Measurements from ENCODE around the gene ZFHX3.

ZFHX3 gene

DNA sequence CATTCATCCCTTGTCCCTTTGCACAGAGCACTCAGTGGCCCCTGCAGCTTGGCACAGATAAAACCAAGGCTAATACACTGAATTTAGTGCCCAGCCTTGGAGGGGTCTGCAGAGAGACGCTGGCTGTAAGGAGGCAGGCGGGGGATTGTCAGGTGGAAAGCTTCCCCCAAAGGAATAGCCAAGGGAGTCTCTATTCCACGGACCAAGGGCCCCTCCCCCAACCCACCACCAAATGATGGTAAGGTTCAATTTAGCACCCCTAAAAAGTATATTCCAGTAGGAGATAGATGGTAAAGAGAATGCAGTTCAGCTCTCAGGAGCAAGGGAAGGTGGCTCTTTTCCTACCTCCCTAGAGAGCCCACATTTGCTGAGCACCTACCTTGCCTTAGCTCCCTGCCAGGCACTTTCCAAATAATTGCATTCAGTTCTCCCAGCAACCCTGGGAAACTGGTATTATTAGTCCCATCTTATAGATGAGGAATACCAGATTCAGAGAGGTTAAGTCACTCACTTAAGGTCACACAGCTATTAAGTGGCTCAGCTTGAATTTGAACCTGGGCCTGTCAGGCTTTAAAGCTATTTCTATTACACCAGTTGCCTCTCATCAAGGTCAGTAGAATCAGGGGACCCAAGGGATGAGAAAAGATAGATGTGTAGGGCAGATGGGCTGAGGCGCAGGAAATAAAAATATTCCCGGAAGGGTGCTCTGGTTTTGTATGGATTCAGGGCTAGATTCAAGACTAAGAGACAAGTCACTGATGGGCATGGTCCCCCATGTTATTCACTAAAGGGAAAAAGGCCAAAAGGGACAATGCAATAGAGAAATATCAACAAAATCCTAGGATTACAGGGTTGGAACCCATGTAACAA lies 20.0 kb upstream of the ZFHX3 start:
- no peak for DNase-seq

- DNase-seq = no peak
Measured at GRCh38 chr16:73066927-73067670, 19.2 kb upstream of the ZFHX3 start.

DNA sequence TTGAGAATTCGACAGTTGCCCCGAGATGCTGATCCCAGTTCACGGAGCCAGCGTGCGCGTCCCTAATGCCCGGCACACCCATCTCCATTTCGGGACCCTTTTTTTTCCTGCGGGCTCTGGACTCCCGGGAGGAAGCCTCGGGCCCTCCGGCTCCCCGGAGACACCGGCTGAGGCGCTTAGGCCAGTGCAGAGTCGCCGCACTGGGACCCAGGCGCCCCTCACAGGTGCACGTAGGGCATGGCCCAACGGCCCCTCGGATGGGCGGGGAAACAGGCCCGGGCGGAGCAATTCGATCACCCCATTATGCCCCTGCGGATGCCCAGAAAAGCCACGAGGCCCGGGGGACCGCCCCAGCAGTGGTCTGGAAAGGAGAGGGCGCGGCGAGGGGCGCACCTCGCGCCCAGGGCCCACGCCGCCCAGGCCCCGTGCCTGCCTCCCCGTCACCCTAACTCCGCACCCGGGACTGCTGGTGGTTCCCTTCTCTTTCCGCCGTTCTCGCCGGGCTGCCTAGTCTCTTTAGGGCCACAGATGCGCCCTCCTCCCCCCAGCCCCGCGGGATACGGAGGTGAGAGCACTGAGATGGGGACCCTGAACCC lies 18.5 kb upstream of the ZFHX3 start:
- no peak for DNase-seq

GRCh38 chr16:73065632-73066330 lies 17.9 kb upstream of the ZFHX3 start:
- DNase-seq = no peak

DNA sequence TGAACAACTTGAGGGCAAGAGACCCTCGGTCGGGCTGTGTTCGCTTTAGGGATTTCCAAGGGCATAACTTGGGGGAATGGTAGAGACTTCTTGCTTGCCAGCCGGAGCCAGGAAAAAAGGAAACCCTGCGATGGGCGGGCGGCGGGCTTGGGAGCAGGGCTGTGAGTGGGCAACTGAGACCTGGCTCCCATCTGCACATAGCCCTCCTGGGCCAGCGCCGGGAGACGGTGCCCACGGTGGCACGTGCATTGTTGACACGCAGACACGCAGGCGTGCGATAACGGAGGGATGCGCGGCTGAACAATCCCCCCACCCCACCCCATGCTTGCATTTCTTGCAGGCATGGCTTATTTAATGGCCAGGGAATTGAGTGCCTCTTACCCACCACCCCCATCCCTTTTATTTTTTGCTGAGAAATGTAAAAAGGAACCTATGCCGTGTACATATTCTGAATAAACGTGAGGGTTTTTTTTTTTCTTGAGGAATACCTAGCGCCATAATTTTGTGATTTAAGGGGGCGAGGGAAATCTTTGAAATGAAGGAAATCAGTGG lies 17.1 kb upstream of the ZFHX3 start:
- no peak for DNase-seq

- DNase-seq = no peak
Measured at GRCh38 chr16:73064212-73064993, 16.5 kb upstream of the ZFHX3 start.

DNA sequence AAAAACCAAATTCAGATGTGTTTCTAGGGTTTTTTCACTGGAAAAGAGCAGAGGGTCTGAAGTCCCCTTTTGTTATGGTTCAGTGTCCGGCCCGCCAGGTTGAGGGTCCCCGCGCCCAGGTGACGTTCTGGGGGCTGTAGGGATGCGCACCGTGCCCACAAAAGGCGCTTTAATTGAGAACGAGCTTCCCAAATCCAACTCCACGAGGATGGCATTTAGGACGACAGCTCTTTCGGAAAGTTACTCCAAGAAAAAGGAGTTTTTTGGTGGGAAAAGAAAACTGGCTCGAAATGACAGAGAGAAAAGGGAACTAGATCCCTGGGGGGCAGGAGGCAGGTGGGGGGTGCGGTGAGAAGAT lies 15.9 kb upstream of the ZFHX3 start:
- DNase-seq = no peak

DNA sequence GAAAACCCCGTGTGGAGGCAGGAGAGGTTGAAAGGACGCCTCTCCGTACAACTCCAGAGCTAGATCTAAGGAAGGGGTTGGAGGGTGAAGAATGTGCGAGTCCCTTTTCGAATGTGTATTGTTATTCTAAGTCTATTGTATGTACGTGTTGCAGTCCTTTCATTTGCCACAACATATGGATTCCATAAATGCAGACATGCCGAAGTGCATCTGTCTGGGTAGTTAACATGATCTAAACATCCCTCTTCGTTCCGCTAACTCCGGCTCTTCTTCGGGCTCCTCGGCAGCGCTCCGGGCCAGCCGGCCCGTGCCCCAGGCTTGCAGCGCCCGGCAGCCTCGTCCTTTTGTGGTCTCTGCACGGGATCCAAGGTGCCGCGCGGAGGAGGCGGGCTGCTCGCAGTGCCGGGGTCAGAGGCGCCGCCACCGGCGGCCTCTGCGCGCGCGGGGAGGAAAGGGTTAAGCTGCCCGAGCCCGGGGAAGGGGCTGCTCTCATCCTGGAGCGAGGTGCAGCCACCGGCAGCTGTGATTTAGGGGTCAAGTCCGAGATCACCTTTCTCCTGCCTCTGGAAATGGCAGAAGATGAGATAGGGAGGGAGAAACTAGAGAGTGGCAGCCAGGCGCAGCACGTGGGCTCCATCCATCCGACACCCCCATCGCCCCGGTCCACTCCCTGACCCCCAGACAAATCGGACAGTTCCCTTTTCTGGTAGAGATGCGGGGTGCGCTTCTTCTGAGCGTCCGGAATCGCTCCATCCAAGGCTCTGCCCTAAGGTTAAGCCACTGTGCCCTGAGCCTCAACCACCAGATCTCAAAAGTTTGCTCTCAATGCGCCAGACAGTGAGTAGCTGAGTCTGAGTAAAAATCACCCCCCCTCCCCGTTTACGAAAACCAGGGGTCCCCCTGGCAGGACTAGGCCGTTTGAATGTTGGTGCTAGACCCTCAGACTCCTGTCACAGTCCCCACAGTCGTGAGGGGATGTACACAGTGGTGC lies 15.1 kb upstream of the ZFHX3 start:
- no peak for DNase-seq

DNA sequence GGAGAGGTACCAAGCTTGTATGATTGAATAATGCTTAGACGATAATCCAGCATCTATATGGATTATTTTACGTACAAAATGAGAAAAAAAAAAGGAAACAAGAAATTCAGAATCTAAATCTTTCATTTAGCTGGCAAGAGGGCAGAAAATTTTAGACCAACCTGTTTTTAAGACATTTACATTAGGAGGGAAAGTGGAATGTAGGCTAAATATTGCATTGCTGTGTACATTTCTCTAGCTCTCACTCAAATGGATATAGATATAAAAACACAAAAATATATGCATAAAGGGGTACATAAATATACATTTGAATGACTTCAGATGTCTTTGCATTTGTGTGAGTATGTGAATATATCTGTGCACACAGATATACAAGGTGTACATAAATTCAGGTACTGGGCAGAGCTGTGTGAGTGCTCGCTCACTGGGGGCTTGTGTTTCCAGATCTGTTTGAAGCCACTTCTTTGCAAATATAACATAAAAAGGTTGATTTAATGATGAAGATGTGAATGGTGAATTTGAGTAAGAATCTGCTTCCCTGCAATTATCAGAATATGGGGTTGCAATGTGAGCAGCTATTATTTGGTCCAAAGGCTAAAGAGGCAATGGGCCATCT lies 14.2 kb upstream of the ZFHX3 start:
- DNase-seq = no peak

- no peak for DNase-seq
Measured at GRCh38 chr16:73060892-73061490, 13.1 kb upstream of the ZFHX3 start.

GRCh38 chr16:73059779-73060615 lies 12.1 kb upstream of the ZFHX3 start:
- no peak for DNase-seq

DNA sequence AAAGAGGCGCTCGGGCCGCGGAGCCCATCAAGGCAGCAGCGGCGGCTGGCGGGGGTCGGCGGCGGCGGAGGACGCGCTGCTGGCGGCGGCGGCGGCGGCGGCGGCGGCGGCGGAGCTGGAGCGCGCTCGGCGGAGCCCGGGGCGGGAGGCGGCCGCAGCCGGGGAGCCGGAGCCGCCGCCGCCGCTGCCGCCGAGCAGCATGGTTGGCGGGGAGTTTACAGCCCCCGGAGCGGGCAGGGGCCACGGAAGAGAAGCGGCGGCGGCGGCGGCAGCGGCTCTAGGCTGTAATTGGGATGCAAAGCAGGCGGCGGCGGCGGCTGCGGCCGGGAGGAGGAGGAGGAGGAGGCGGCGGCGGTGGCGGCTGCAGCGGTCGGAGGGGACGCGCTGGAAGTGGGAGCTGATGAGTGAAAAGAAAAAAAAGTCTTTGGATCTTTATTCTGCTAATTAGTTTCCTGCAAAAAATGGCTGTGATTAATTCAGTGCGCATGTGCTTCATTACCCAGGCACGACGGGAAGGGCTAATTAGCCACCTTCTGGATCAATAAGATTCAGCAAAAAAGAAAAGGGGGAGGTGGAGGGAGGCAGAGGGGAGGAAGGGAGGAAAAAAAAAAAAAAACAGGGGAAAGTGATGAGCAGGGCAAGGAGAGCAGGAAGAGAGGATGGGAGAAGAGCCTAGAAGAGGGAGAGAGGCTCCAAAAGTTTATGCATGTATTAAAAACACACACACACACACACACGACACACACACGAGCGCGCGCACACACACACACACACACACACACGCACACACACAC lies 10.9 kb upstream of the ZFHX3 start:
- no peak for DNase-seq

- DNase-seq = no peak
Measured at GRCh38 chr16:73058221-73058615, 10.3 kb upstream of the ZFHX3 start.

GRCh38 chr16:73057291-73058210 lies 9.6 kb upstream of the ZFHX3 start:
- DNase-seq = no peak

GRCh38 chr16:73056921-73057290 lies 9.0 kb upstream of the ZFHX3 start:
- DNase-seq = no peak

- no peak for DNase-seq
Measured at GRCh38 chr16:73056448-73056847, 8.5 kb upstream of the ZFHX3 start.
